ENCODE measurements around the gene PCDHB12.
A peak's percentile ranks its signal among the peaks of the same experiment; 100 is the strongest.
"Not testable (repeated sequence)": the region's sequence is repeated elsewhere in the genome, so short reads cannot be mapped to it uniquely, and the experiment has no call there.

PCDHB12 gene

DNA sequence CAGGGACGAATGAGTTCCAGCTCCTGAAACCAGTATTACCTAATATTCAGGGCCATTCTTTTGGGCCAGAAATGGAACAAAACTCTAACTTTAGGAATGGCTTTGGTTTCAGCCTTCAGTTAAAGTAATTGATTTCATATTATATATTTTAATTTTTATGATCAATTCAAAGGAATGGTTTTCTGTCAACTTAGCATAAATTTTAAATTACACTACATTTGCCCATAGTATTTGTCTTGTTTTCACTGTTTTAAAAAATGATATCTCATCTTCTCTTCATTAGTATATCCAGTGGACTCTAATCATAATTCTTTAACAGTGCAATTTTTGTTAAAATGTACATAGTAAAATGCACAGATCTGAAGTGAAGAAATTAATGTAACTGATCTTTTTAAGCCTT lies 28.2 kb upstream of the PCDHB12 start:
- TF ChIP-seq CTCF (IDR thresholded peaks at IDR 0.05; ENCODE audit: poor library complexity, severe bottlenecking): no peak
- Histone ChIP-seq H3K4me3 (ENCODE audit: severe bottlenecking) (no peak overlapping the region), H3K27me3 (ENCODE audit: insufficient read depth, poor library complexity, severe bottlenecking) (peaks cover 78% of the 10 kb centered on the region), H3K4me1 (ENCODE audit: insufficient read depth, poor library complexity, severe bottlenecking) (no peaks in the 10 kb centered on the region), H3K27ac (ENCODE audit: poor library complexity, severe bottlenecking) (no peak overlapping the region), H3K9me3 (ENCODE audit: severe bottlenecking) (peaks cover 13% of the 10 kb centered on the region), H3K36me3 (ENCODE audit: low read depth) (no peaks in the 10 kb centered on the region)
- DNase-seq (ENCODE audit: low spot score): no peak
- no peak for ATAC-seq (ENCODE audit: low read depth)

- H3K36me3 ChIP-seq (ENCODE audit: low read depth): no peaks in the 10 kb centered on the region
- no peak within 1 kb of the TSS for H3K27ac ChIP-seq (ENCODE audit: poor library complexity, severe bottlenecking)
- ATAC-seq (ENCODE audit: low read depth) (no peak), DNase-seq (ENCODE audit: low spot score) (no peak)
- H3K4me3 ChIP-seq (ENCODE audit: severe bottlenecking): no peak within 1 kb of the TSS
- H3K4me1 ChIP-seq (ENCODE audit: insufficient read depth, poor library complexity, severe bottlenecking): no peaks in the 10 kb centered on the region
- TF ChIP-seq CTCF (IDR thresholded peaks at IDR 0.05; ENCODE audit: poor library complexity, severe bottlenecking): peak; percentile 21
- peaks cover 2% of the 10 kb centered on the region for H3K9me3 ChIP-seq (ENCODE audit: severe bottlenecking)
- H3K27me3 ChIP-seq (ENCODE audit: insufficient read depth, poor library complexity, severe bottlenecking): peaks cover 78% of the 10 kb centered on the region
These were observed 26.3 kb upstream of the PCDHB12 start, which contains the start of gene PCDHB16 for GRCh38 chr5:141182248-141182647. PCDHB16 (plus strand) TSS chr5:141182387; CDS start chr5:141182560, 173 bp downstream.

GRCh38 chr5:141184117-141184855 lies 24.2 kb upstream of the PCDHB12 start:
- H3K36me3 ChIP-seq (ENCODE audit: low read depth); H3K9me3 ChIP-seq (ENCODE audit: severe bottlenecking); H3K27ac ChIP-seq (ENCODE audit: poor library complexity, severe bottlenecking); ATAC-seq (ENCODE audit: low read depth); DNase-seq (ENCODE audit: low spot score); H3K4me1 ChIP-seq (ENCODE audit: insufficient read depth, poor library complexity, severe bottlenecking); H3K4me3 ChIP-seq (ENCODE audit: severe bottlenecking): not testable (repeated sequence)
- H3K27me3 ChIP-seq (ENCODE audit: insufficient read depth, poor library complexity, severe bottlenecking): peaks cover 78% of the 10 kb centered on the region

DNA sequence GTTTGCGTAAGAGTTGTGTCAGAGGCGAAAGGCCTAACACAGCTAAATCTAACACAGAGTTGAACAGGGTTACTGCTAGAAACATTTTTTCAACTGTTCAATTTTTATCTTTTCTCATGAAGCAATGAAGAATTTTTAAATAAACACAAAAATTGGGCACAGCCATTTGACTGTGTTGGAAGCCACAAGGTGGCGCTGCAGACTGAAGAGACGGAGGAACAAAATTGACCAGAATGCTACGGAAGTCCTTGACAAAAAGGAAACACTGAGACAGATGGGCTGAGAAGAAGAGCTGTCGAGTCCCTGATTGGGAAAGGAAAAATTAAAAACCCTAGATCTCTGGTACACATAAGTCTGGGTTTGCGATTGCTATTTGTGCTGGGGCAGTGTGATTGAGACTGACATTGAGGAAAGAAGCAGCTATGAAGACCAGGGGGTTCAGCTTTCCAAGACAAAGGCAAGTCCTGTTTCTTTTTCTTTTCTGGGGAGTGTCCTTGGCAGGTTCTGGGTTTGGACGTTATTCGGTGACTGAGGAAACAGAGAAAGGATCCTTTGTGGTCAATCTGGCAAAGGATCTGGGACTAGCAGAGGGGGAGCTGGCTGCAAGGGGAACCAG lies 21.5 kb upstream of the PCDHB12 start, which contains the start of gene PCDHB9:
Gene PCDHB9 (plus strand): TSS at position 265 of the 616 bp plus-strand sequence. CDS start 158 bp downstream, at position 423.
- Histone ChIP-seq H3K27ac (ENCODE audit: poor library complexity, severe bottlenecking) (no peak within 1 kb of the TSS), H3K9me3 (ENCODE audit: severe bottlenecking) (peaks cover 2% of the 10 kb centered on the region), H3K4me1 (ENCODE audit: insufficient read depth, poor library complexity, severe bottlenecking) (no peaks in the 10 kb centered on the region), H3K27me3 (ENCODE audit: insufficient read depth, poor library complexity, severe bottlenecking) (peaks cover 84% of the 10 kb centered on the region), H3K36me3 (ENCODE audit: low read depth) (no peaks in the 10 kb centered on the region), H3K4me3 (ENCODE audit: severe bottlenecking) (no peak within 1 kb of the TSS)
- TF ChIP-seq CTCF (IDR thresholded peaks at IDR 0.05; ENCODE audit: poor library complexity, severe bottlenecking): peak; percentile 63
- ATAC-seq (ENCODE audit: low read depth) (no peak), DNase-seq (ENCODE audit: low spot score) (no peak)

DNA sequence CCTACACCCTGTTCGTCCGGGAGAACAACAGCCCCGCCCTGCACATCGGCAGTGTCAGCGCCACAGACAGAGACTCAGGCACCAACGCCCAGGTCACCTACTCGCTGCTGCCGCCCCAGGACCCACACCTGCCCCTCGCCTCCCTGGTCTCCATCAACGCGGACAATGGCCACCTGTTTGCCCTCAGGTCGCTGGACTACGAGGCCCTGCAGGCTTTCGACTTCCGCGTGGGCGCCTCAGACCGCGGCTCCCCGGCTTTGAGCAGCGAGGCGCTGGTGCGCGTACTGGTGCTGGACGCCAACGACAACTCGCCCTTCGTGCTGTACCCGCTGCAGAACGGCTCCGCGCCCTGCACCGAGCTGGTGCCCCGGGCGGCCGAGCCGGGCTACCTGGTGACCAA lies 19.8 kb upstream of the PCDHB12 start:
- H3K27me3 ChIP-seq (ENCODE audit: insufficient read depth, poor library complexity, severe bottlenecking): peaks cover 79% of the 10 kb centered on the region
- H3K9me3 ChIP-seq (ENCODE audit: severe bottlenecking); H3K4me3 ChIP-seq (ENCODE audit: severe bottlenecking); DNase-seq (ENCODE audit: low spot score); ATAC-seq (ENCODE audit: low read depth); H3K36me3 ChIP-seq (ENCODE audit: low read depth); H3K27ac ChIP-seq (ENCODE audit: poor library complexity, severe bottlenecking); H3K4me1 ChIP-seq (ENCODE audit: insufficient read depth, poor library complexity, severe bottlenecking): not testable (repeated sequence)

- H3K27me3 ChIP-seq (ENCODE audit: insufficient read depth, poor library complexity, severe bottlenecking): peaks cover 79% of the 10 kb centered on the region
- not testable (repeated sequence) for H3K4me3 ChIP-seq (ENCODE audit: severe bottlenecking); ATAC-seq (ENCODE audit: low read depth); H3K27ac ChIP-seq (ENCODE audit: poor library complexity, severe bottlenecking); H3K9me3 ChIP-seq (ENCODE audit: severe bottlenecking); DNase-seq (ENCODE audit: low spot score); H3K4me1 ChIP-seq (ENCODE audit: insufficient read depth, poor library complexity, severe bottlenecking); H3K36me3 ChIP-seq (ENCODE audit: low read depth)
These were observed 19.4 kb upstream of the PCDHB12 start for GRCh38 chr5:141189131-141189530.

Measured in RWPE2 (cell line).